Loucy (cell line): Measurements from ENCODE around the gene KRT14.

Experiments
- CTCF ChIP-seq: fragments of 200-600 bp; sonication (generic); conservative IDR thresholded peaks from 2 replicates; pipeline ENCODE4 v1.5.1; 2014; ENCODE audit warnings: mild to moderate bottlenecking, antibody characterized with exemption, low read length
- EZH2phosphoT487 ChIP-seq: fragments of 200-600 bp; IDR thresholded peaks from 2 replicates; pipeline ENCODE4 v1.6.1; 2018; ENCODE audit warnings: antibody characterized with exemption, mild to moderate bottlenecking, moderate library complexity, borderline replicate concordance

- TF ChIP-seq CTCF (no peak), EZH2phosphoT487 (no peak)
Observed at GRCh38 chr17:41620583-41621434, 34.1 kb upstream of the KRT14 start.
